GM11168 (cell line): ENCODE measurements around the gene ARMC8.
"Not testable (repeated sequence)": the region's sequence is repeated elsewhere in the genome, so short reads cannot be mapped to it uniquely, and the experiment has no call there.

Experiments
- in situ Hi-C: fragments of 300-500 bp; cut with MboI; formaldehyde crosslinking; loops from one replicate; pipeline ENCODE4 v1.12.0; 2022; ENCODE audit warnings: low sequenced_read_pairs; ENCODE audit not compliant: unreplicated experiment

Gene ARMC8

DNA sequence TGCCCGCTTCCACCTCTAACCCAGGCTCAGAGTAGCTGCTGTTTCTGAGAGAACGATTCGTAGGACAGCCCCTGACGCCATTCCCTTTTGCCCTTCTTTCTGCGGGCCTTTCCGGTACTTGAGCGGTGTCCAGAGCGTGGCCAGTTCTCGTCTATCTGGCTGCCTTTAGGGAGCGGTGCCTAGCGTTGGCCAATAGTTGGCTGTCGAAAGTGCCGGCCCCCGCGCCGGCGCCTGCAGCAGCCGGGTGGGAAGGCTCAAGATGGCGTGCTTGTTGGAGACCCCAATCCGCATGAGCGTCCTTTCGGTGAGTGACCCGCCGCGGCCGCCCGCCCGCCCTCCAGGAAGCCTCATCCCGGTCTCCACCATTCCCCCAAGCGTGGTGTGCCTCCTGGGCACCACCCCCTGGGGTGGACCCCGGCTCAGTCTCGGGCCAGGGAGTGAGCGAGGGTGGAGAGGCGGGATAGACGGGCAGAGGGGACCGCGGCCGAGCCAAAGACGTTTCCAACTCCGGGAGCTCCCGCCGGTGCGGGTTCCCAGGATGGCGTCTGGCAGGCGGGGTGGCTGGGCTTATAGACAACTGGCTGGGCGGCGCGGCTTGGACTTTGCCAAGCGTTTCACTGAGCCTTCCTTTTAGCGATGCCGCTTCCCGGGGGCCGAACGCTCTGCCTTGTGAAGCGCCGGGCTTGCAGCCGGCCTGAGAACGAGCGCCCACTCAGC lies at the start of gene ARMC8:
Gene ARMC8, plus strand, starts transcription at position 6 of the 717 bp plus-strand sequence. Its CDS starts 254 bp downstream, at position 260.
- in situ Hi-C loops = no loop called here

GRCh38 chr3:138137861-138138260 lies 49.2 kb upstream of the ARMC8 start:
- in situ Hi-C loops = no loop called here

DNA sequence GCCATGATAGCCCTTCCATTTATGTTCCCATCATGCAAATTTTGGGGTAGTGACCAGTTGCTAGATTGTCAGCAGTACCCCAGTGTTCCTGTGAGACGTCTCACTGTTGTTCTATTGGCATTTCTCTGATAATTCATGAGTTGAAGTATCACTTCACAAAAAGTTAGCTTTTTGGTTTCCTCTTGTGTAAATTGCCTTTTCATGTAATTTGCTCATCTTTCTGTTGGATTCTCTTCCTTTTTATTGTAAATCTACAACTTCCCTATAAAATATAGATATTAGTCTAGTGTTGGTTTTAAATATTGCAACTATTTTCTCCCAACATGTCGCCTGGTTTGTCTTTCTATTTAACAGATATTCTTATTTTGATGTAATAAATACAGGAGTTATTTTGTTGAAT lies 47.4 kb upstream of the ARMC8 start:
- in situ Hi-C loops = no loop called here

GRCh38 chr3:138140940-138141339 lies 46.2 kb upstream of the ARMC8 start:
- in situ Hi-C loops = no loop called here

GRCh38 chr3:138142181-138142580 lies 44.9 kb upstream of the ARMC8 start:
- in situ Hi-C loops = not testable (repeated sequence)

DNA sequence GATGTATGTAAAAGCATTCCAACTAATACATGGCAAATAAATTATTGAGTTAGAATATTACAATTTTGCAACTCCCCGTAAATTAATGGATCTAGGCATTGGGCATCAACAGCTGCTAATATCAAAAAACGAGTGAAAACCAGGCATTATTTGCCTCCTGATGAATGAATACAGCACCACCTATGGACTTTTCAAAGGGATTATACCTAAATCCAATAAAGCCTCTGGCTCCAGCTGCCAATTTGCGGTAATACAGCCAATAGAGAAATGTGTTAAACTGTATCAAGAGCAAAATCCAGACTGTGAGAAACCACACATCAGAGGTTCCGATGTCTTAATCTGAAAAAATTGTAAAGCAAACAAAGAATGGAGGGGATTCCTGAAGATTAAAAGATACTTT lies 38.6 kb upstream of the ARMC8 start:
- in situ Hi-C loops = no loop called here

GRCh38 chr3:138154534-138154933 lies 32.6 kb upstream of the ARMC8 start:
- in situ Hi-C loops = no loop called here

DNA sequence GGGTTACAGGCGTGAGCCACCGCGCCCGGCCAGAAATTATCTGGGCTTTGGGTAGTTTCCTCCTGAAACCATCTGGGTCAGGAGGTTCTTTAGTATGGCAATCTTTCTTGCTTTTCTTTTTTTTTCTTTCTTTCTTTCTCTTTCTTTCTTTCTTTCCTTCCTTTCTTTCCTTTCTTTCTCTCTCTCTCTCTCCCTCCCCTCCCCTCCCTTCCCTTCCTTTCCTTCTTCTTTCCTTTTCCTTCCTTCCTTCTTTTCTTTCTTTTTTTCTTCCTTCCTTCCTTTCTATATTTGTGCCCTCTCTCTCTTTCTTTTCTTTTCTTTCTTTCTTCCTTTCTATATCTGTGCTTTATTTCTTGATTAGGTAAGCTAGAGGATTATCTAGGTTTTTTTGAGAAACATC lies 29.4 kb upstream of the ARMC8 start:
- in situ Hi-C loops = no loop called here

GRCh38 chr3:138165061-138165460 lies 22.0 kb upstream of the ARMC8 start:
- in situ Hi-C loops = no loop called here

- in situ Hi-C loops = no loop called here
Measured at GRCh38 chr3:138172625-138173024, 14.5 kb upstream of the ARMC8 start.

DNA sequence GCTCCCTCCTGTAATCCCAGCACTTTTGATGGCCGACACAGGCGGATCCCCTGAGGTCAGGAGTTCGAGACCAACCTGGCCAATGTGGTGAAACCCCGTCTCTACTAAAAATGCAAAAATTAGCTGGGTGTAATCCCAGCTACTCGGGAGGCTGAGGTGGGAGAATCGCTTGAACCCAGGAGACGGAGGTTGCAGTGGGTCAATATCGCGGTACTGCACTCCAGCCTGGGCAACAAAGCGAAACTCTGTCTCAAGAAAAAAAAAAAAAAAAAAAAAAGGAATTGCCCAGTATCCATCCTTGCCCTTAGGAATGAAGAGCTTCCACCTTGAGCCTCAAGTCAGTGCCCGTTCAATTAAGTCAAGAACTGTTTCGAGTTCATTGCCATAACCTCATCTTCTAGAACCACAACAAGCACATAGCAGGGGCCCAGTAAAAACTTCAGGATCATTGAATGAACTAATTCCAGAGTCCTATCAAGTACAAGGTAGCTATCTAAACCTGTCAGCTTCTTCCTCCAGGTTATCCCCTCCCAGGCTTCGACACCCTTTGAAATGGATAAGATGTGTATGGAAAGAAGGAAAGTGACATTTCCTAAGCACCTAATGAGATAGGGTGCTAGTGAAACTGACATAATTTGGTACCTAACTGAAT lies 13.2 kb upstream of the ARMC8 start:
- in situ Hi-C loops = no loop called here

- in situ Hi-C loops = no loop called here
Measured at GRCh38 chr3:138174421-138175131, 12.5 kb upstream of the ARMC8 start, which contains the start of gene DBR1. Gene DBR1 (minus strand): TSS chr3:138174921. CDS start chr3:138174795, 126 bp downstream.

GRCh38 chr3:138180375-138181029 lies 6.6 kb upstream of the ARMC8 start:
- in situ Hi-C loops = no loop called here

DNA sequence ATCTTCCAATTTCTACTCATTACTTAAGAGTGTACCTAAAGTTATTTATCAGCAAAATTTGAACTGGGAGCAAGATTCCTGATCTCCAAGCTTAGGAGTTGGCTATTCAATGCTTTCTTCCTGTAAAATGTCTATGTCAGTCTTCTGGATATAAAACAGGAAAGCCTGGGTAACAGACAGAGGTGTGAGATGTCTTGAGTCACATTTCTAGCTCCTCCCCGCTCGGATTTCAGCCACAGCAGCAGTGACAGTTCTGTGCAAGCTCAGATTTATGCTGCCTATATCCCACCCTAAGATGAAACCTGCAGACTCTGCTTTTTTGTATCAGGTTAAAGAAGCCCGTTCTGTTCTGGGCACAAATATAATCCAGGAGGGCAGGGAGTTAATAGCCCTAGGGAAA lies 2.1 kb upstream of the ARMC8 start:
- in situ Hi-C loops = no loop called here

GRCh38 chr3:138186221-138186620 lies 880 bp upstream of the ARMC8 start:
- in situ Hi-C loops = no loop called here

- in situ Hi-C loops = no loop called here
Measured at GRCh38 chr3:138186803-138187295, 252 bp upstream of the ARMC8 start.

DNA sequence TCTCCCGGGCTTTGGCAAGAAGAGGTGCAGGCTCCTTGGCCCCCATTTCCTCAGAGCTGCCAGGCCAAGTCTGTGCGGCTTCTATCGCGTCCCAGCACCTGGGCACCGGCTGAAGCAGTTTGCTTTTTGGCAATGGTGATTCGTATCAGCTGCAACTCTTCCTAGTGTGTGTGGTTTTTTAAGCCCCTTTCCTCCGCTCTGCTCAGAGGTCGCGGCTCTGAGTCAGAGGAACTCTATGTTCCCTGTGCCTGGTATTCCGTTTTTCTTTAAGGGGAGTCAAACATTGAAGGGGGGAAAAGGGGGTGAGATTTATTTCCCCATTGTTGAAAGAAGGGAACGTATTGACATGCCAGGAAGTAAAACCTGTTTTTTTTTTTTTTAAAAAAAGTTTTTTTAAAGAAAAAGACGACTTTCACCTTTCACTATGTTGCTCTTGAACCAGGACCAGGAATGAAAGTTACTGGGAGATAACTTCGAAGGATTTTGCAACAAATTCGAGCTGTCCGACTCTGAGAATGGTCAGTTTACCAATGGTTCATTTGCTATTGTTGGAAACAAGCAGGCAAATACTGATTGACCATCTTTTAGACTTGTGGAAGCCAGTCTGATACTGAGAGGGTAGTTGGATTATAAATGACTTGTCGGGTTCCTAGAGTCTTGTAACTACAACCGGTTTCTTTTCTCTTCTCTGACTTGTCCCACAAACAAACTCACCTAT lies 1.1 kb downstream of the ARMC8 start:
- in situ Hi-C loops = no loop called here

- in situ Hi-C loops = no loop called here
Measured at GRCh38 chr3:138195481-138195880, 8.4 kb downstream of the ARMC8 start.

DNA sequence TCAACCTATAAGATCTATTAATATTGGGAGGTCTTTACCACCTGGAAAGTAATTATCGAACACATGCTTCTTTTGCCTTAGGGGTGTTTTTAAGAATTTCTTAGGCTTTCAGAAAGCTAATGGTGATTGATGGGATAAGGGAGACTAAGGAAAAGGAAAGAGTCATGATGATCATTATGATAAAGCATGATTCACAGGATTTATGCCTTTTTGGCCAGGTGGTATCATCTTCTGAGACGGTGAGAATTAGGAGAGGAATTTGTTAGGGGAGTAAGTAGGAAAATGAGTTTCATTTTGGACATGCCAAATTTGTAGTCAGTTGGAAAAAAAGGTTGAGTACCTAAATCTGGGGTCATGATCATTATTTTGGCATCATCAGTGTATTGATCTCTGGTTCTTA lies 8.9 kb downstream of the ARMC8 start:
- in situ Hi-C loops = no loop called here

- in situ Hi-C loops = no loop called here
Measured at GRCh38 chr3:138197058-138197457, 10.0 kb downstream of the ARMC8 start.
